ENCODE results near the gene CAPN11.
"Not testable (repeated sequence)": the region's sequence is repeated elsewhere in the genome, so short reads cannot be mapped to it uniquely, and the experiment has no call there.

The CAPN11 gene

DNA sequence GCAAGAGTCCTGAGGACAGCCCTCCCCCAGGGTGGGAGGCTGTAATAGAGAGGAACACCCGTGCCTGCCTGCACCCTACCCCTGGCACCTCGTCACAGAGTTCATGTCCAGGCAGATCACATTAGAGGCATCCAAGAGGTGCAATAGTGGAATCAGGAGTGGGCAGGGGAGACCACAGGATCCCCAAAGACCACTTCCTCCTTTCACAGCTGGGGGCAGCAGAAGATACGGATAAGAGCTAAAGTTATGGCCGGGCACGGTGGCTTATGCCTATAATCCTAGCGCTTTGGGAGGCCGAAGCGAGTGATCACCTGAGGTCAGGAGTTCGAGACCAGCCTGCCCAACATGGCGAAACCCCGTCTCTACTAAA lies 1.5 kb upstream of the CAPN11 start:
- no peak for DNase-seq

DNA sequence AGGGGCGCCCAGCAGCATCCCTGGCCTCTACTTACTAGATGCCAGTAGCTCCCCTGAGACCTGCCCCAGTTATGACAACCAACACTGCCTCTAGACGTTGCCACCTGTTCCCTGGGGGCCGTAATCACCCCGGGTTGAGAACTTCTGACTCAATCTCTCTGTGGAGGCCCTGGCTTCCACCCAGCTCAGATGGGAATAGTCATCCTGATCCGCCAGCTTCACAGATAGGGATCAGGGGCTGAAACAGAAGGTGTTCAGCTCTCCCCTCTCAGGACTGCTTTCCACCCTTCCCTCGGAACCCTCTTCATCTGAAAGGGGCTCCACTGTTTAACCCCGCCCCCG lies 3.3 kb downstream of the CAPN11 start:
- no peak for DNase-seq

DNA sequence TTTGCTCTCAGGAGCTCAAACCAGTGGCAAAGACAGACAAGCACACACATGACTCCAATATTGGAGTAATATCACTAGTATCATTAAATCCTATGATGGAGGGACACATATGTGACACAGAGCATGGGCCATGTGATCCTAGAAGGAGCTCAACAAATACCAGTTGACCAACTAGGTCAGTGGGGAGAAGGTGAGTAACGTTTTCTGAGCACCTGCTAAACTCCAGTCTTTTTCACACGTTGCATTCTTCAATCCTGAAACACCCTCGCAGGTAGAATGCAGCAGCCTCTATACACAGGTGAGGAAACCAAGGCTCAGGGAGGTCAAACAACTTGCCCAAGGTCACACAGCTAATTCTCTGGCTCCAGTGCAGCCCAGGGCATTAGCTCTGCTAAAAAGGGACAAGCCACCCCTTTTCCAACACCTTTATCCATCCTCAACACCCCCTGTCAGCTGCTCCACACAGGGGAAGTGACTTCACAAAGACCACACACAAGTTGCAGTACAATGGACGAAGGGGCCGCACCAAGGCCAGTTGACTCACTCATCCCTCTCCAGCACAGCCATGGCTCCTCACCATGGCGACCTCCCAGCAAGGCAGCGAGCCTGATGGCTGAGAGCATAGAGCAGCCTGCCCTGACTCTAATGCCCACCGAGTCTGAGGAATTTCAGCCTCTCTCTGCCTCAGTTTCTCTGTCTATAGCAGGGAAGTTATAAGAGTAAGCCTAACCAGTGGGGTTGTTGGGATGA lies 4.4 kb downstream of the CAPN11 start:
- no peak for DNase-seq

DNA sequence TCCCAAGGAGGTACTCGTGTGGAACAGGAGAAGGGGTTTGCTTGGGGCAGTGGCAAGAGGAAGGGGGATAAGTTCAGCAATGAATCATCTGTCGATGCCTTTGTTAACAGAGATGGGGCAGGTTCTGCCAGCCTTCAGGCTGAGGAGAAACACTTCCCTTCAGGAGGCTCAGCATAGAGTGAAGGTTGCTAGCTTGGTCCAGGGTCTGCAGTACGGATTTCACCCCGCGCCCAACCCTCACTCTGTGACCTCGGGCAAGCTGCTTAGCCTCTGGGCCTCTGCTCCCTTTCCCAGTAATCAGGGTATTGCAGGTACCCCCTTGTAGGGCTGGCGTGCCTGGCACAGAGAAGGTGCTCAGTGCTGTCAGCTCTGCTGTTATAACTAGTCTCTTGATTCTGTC lies 7.5 kb downstream of the CAPN11 start:
- no peak for DNase-seq

DNA sequence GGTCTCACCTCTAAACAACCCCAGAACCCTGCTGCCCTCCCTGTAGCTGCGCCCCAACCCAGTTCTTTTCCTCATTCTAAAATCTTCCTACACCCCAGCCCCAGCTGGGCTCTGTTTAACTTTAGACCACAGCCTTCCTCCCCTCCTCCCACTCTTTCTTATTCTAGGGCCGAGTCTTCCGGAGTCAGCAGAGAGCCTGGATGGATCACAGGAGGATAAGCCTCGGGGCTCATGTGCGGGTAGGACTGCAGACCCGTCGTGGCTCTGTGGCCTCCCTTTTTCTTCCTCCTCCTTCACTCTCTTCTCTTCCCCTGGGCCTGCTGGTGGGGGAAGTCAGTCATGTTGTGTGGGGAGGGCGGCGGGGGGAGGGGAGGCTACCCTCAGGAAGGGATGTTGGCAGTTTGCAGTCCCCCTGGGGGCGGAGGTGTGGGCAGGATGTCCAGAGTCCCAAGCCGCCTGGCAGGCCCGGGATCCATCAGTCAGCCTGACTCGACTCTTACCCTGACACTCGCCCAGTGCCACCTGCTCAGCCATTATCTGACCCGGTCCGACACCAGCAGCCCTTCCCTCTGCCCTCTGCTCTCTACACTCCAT lies 8.1 kb downstream of the CAPN11 start:
- DNase-seq, result no peak

DNA sequence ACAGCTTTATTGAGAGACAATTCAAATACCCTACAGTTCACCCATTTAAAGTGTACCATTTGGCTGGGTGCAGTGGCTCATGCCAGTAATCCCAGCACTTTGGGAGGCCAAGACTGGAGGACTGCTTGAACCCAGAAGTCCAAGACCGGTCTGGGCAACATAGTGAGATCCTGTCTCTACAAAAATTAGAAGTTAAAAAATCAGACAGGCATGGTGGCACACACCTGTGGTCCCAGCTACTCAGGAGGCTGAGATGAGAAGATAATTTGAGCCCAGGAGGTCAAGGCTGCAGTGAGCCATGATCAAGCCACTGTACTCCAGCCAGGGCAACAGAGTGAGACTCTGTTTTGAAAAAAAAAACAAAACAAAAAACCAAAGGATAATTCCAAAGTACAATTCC lies 8.9 kb downstream of the CAPN11 start:
- no peak for DNase-seq

DNA sequence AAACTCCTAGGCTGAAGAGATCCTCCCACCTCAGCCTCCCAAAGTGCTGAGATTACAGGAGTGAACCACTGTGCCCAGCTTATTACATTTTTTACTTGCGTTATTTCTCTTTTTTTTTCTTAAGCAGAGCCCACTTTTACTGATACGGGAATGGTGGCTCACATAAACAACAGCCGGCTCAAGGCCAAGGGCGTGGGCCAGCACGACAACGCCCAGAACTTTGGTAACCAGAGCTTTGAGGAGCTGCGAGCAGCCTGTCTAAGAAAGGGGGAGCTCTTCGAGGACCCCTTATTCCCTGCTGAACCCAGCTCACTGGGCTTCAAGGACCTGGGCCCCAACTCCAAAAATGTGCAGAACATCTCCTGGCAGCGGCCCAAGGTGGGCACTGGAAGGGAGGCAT lies 10.5 kb downstream of the CAPN11 start:
- DNase-seq, result no peak

DNA sequence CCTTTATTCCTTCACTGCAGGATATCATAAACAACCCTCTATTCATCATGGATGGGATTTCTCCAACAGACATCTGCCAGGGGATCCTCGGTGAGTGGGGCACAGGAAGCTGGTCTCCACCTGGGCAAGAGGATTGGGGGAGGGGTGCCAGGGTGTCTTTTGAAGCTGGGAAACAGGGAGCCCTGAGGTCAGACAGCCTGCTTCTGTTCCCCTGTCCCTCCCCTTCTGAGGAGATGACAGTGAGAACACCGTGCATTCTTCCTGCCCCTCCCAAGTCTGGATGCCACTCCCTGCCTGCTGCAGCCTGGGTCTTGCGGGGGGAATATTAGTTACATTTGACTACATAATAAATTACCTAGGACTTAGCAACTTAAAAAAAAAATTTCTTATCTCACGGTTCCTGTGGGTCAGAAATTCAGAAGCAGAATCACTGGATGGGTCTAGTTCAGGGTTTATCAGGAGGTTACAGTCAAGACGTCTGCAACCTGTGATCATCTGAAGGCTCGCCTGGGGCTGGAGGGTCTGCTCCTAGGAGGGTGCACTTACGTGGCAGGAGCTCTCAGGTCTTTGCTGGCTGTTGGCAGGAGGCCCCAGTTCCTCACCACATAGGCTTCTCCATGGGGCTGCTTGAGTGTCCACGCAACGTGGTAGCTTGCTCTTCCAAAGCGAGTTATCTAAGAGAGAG lies 11.4 kb downstream of the CAPN11 start:
- DNase-seq, result no peak

DNA sequence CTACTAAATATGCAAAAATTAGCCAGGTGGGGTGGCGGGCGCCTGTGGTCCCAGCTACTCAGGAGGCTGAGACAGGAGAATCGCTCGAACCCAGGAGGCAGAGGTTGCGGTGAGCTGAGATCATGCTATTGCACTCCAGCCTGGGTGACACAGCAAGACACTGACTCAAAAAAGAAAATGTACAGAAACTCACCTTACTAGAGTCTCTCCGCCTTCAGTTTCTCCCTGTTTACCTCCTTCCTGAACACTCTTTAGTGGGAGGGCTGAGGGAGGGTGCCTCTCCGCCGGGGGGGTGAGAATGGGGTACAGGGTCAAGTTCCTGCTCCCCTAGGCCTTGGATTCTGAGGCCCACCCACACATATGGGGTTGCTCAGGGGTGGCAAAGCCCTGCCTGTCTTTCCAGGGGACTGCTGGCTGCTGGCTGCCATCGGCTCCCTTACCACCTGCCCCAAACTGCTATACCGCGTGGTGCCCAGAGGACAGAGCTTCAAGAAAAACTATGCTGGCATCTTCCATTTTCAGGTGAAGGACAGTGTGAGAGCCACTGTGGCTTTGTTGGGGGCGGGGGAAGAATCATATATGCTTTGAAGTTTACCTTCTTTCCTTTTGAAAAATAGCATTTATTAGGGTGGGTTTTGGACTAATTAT lies 13.4 kb downstream of the CAPN11 start:
- peak; percentile 54 for DNase-seq

DNA sequence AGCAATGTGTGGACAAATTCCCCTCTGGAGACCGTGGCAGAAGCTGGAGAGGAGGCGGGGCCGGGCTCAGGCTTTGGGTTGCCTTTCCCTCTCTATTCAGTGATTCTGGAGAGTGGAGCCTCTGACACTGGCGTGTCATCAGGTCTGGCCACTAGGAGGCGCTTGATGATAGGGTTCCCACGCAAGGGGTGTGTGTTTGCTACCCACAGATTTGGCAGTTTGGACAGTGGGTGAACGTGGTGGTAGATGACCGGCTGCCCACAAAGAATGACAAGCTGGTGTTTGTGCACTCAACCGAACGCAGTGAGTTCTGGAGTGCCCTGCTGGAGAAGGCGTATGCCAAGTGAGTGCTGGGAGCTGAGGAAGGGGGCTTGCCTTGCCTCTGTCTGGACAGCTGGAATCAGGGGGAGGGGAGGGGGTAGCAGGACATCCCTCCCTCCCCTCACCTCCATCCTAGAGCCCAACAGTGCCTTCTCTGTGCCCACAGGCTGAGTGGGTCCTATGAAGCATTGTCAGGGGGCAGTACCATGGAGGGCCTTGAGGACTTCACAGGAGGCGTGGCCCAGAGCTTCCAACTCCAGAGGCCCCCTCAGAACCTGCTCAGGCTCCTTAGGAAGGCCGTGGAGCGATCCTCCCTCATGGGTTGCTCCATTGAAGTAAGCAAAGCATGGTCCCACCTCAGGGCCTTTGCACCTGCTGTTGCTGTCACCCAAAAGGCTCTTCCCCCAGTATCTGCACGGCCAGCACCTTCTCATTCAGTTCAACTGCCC lies 14.3 kb downstream of the CAPN11 start:
- DNase-seq, result peak; percentile 65

DNA sequence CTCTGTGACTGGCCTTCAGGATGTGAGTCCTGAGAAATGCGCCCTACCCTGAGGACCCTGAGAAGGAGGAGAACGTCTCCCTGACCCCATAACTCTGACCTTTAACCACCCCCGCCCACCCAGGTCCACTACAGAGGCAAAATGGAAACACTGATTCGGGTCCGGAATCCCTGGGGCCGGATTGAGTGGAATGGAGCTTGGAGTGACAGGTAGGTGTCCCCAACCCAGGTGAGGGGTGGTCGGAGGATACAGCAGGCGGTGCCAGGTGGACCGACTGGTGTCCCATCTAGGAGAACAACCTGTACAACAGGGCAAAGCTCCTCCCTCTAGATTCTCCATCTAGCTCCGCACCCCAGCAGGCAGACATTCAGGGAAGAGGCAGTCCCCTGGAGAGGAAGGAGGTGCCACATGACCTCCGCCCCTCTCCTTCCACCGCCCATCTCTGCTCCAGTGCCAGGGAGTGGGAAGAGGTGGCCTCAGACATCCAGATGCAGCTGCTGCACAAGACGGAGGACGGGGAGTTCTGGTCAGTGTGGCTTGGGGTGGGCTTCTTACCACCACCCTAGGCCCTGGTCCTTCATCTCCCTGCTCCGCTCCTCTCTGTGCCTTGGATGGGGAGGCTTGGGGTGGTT lies 17.6 kb downstream of the CAPN11 start:
- DNase-seq, result no peak

DNA sequence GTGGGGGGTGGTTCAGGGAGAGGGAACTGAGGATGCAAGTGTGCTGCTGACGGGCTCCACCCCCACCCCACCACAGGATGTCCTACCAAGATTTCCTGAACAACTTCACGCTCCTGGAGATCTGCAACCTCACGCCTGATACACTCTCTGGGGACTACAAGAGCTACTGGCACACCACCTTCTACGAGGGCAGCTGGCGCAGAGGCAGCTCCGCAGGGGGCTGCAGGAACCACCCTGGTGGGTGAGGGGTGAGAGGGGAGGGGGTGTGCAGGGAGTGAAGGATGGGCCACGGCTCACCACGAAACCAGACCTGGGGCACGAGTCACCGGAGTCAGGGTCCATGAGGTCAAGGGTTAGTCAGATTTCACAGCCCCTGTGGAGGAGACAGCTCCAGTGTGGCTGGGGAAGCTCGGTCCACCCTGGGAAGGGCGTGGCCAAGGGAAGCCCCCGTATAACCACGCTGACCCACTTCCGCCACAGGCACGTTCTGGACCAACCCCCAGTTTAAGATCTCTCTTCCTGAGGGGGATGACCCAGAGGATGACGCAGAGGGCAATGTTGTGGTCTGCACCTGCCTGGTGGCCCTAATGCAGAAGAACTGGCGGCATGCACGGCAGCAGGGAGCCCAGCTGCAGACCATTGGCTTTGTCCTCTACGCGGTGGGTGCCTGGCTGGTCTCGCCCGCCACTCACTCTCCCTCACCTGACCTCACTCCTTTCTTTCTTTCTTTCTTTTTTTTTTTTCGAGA lies 18.3 kb downstream of the CAPN11 start:
- no peak for DNase-seq

DNA sequence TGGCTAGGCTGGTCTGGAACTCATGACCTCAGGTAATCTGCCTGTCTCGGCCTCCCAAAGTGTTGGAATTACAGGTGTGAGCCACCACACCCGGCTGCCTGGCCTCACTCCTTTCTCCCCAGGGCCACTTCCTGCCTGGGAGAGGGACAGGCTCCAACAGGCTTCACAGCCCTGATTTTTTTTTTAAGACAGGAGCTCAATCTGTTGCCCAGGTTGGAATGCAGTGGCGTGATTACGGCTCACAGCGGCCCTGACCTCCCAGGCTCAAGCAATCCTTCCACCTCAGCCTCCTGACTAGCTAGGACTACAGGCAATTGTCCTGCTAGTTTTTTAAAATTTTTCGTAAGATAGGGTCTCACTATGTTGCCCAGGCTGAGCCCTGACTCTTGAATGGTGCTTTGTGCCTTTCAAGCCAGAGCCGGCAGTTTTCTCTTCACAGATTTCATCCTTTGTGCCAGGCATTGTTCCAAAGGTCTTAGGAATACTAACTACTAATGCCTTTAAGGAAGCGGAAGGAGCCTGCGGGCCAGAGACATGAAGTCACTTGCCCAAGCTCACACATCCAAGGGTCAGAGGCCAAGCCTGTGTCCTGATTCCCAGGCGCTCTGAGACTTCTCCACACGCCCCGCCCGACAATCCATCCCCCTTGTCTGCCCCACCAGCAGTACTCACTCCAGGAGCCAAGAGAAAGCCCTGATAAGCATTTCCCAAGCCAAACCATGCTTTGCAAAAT lies 19.2 kb downstream of the CAPN11 start:
- no peak for DNase-seq

DNA sequence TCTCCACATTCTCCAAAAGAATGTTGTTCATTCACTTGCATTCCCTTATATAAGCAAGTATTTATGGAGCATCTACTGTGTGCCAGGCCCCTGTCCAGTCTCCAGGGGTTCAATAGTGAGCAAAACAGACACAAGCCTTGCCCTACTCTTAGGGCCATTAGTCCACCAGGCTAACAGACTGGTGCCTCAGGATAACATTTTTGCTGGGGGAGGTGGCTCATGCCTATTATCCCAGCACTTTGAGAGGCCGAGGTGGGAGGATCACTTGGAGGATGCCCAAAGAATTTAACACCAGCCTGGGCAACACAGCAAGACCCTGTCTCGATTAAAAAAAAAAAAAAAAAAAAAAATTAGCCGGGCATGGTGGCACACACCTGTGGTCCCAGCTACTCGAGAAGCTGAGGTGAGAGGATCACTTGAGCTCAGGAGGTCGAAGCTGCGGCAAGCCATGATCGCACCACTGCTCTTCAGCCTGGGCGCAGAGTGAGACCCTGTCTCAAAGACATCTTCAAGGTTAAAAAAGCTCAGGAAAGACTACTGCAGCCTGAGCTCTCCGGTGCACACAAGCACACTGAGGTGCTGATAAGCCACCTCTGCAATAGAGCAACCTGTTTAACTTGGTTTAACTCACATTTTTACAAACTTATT lies 19.9 kb downstream of the CAPN11 start:
- DNase-seq, result no peak

DNA sequence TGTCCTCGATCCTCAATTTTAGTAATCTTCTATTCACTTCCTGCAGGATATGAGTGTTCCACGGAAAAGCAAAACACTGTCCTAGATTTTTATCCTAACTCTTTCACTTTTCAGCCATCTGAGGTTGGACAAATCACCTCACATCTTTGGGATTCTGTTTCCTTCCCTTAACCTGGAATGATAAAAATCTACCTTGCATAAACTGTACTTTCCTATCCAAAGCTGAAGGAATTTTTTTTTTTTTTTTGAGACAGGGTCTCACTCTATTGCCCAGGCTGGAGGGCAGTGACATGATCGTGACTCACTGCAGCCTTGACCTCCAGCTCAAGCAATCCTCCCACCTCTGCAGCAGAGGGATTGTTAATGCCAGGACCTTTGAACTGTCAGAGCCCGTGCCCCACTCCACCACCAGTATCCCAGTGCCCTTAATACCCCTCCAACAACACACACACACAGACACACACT lies 20.5 kb downstream of the CAPN11 start:
- DNase-seq, result no peak

DNA sequence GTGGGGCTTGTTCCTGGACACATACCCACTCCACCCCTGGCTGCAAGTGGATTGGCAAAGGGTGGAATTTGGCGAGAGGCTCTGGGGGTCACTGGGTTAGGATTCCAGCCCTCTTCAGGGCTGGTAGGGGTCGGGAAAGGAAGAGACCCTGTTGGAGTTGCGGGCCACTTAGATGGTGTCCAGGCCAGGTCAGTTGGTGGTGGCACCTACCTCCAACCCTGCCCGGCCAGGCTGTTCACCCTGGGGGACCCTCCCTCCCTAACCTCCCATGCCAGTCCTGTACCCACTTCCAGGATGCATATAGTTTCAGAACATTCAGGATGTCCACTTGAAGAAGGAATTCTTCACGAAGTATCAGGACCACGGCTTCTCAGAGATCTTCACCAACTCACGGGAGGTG lies 21.0 kb downstream of the CAPN11 start:
- DNase-seq, result no peak

DNA sequence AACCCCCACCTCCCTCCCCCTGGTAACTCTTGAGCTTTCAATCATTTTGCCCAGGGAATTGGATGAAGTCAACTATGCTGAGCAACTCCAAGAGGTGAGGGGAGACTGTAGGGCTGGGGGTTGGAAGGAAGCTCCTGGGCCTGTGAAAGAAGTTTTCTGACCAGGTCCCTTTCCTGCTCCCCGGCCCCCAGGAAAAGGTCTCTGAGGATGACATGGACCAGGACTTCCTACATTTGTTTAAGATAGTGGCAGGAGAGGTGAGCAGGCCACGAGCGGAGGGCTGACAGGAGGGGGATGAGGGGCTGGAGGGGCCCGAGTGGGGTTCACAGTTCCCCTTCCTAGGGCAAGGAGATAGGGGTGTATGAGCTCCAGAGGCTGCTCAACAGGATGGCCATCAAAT lies 21.8 kb downstream of the CAPN11 start:
- no peak for DNase-seq

DNA sequence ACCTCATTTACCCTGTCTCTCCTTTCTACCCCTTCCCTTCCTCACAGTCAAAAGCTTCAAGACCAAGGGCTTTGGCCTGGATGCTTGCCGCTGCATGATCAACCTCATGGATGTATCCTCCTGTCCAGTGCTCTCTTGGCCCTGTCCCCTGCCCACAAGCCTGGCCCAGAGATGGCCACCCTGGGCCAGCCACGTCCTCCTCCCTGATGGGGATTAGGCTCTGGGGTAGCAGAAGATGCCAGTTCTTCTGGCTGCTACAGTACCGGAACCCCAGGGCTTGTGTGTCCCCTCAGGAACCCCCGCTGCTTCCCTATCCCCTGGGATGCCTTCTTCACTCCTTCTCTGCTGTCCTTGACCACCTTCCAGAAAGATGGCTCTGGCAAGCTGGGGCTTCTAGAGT lies 22.3 kb downstream of the CAPN11 start:
- DNase-seq, result no peak

DNA sequence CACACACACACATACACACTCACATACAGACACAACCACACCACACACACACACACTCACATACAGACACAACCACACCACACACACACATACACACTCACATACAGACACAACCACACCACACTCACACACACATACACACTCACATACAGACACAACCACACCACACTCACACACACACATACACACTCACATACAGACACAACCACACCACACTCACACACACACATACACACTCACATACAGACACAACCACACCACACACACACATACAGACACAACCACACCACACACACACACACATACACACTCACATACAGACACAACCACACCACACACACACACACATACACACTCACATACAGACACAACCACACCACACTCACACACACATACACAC lies 23.2 kb downstream of the CAPN11 start:
- DNase-seq, result not testable (repeated sequence)

DNA sequence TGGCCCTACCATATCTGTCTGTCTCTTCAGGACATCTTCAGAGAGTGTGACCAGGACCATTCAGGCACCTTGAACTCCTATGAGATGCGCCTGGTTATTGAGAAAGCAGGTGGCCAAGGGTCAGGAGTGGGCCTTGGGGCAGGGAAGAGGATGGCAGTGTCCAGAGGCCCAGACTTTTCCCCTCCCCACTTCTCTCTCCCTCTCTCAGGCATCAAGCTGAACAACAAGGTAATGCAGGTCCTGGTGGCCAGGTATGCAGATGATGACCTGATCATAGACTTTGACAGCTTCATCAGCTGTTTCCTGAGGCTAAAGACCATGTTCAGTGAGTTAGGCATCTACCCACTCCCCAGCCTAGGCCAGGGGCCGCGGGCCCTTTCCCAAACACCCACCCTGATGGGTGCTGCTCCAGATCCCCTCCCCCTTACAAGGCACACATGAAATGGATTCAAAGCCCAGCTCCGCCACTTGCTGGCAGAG lies 24.3 kb downstream of the CAPN11 start:
- DNase-seq, result no peak

DNA sequence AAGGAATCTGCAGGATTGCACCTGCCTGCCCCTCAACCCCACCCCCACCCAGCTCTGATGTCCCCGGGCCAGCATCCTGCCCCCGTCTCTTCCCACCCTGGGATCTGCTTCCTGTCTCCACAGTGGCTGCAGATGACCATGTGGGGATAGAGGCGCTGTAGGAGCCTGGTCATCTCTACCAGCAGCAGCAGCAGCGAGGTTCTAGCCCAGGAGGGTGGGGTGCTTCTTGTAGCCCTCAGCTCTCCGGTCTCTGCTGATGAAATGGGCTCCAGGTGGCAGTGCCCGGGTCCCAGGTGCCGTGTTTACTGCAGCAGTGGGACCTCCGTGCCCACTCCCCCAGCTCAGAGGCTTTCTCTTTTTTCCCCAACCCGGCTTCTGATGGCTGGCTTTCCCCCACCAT lies 25.2 kb downstream of the CAPN11 start:
- no peak for DNase-seq

Measured in stimulated activated naive CD4-positive, alpha-beta T cell treated with Interleukin-2 at 50 U/mL for 16 hours (primary cell).